Measurements from ENCODE around the gene SIVA1.

DNA sequence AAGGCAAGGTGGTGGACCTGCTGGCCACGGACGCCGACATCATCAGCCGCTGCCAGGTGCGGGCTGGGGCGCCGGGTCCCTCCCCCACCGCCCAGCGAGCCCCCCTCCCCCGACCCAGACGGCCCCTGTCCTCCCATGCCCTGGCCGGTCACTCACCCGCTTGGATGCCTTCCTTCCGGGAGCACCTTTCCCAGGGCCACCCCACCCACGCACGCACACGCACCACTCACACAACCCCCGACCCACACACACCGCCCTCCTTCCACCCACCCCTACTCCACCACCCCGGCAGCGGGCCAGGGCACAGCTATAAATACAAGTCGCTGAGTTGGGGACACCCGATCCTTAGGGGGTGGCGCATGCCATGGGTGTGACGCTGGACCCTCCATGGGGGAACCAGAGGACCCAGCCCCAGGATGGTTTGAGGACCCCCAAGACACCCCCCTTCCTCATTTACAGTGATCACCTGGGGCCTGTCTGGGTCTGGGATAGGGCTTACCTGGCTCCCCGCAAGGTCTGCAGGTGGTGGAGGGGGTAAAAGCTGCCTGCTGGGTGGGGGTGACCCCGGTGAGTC is 28.5 kb upstream of the SIVA1 start:
- TF ChIP-seq, protein P1, sequence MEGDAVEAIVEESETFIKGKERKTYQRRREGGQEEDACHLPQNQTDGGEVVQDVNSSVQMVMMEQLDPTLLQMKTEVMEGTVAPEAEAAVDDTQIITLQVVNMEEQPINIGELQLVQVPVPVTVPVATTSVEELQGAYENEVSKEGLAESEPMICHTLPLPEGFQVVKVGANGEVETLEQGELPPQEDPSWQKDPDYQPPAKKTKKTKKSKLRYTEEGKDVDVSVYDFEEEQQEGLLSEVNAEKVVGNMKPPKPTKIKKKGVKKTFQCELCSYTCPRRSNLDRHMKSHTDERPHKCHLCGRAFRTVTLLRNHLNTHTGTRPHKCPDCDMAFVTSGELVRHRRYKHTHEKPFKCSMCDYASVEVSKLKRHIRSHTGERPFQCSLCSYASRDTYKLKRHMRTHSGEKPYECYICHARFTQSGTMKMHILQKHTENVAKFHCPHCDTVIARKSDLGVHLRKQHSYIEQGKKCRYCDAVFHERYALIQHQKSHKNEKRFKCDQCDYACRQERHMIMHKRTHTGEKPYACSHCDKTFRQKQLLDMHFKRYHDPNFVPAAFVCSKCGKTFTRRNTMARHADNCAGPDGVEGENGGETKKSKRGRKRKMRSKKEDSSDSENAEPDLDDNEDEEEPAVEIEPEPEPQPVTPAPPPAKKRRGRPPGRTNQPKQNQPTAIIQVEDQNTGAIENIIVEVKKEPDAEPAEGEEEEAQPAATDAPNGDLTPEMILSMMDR (IDR thresholded peaks at IDR 0.05; ENCODE audit: insufficient read depth, low read length, poor library complexity, severe bottlenecking): no peak
- TF ChIP-seq EZH2phosphoT487 (conservative IDR thresholded peaks at IDR 0.05; ENCODE audit: low read length): no peak

Measured in SU-DHL-6 (cell line).